Peyer's patch (tissue), 4 donors: ENCODE measurements around the gene CCDC183. TPM values are rescaled to one million over a fixed set of nuclear protein-coding genes. Genes with fewer than 3 reads are reported as not detected.
"Not testable (repeated sequence)": the region's sequence is repeated elsewhere in the genome, so short reads cannot be mapped to it uniquely, and the experiment has no call there.

Source experiments
- DNase-seq, 3 donors: peaks; one replicate each; pipeline ENCODE4 v3.0.0-alpha.2; 2017 to 2019
- H3K27ac ChIP-seq, 4 donors: fragments of 200-600 bp; sonication (generic); one replicate each; pipeline ENCODE4 v1.5.1; 2016 to 2019
- H3K27me3 ChIP-seq, 2 donors: fragments of 200-600 bp; sonication (generic); one replicate each; pipeline ENCODE4 v1.5.1; 2019
- H3K36me3 ChIP-seq, 3 donors: fragments of 200-600 bp; sonication (generic); one replicate each; pipeline ENCODE4 v1.5.1; 2016 to 2019
- H3K4me1 ChIP-seq, 4 donors: fragments of 200-600 bp; sonication (generic); one replicate each; pipeline ENCODE4 v1.5.1; 2016 to 2019
- H3K4me3 ChIP-seq, 4 donors: fragments of 200-600 bp; sonication (generic); 1 replicate in 3 of 4; 2 replicates in 1 of 4; pipeline ENCODE4 v1.5.1; 2016 to 2019; ENCODE audit warnings: mild to moderate bottlenecking in 1 of 4
- H3K9me3 ChIP-seq, 4 donors: fragments of 200-600 bp; sonication (generic); one replicate each; pipeline ENCODE4 v1.5.1; 2016 to 2019; ENCODE audit warnings: mild to moderate bottlenecking in 1 of 4
- CTCF ChIP-seq, 6 experiments: fragments of 450-650 bp in 4 of 6; fragments of 200-600 bp in 2 of 6; sonication (generic) in 1 of 6; IDR thresholded peaks; one replicate each; pipeline ENCODE4 v1.5.1; 2017 to 2019; ENCODE audit warnings: antibody characterized with exemption in 6 of 6, mild to moderate bottlenecking in 3 of 6, moderate library complexity in 1 of 6
- POLR2A ChIP-seq, 2 donors: fragments of 450-650 bp; IDR thresholded peaks; one replicate each; pipeline ENCODE4 v1.5.1; 2017; ENCODE audit warnings: antibody characterized with exemption in 2 of 2, mild to moderate bottlenecking in 2 of 2, moderate library complexity in 2 of 2
- total RNA-seq, 4 donors: library from RNA; depleted of rRNA; stranded (reverse); fragments of >200 nt; gene quantifications; one replicate each; pipeline ENCODE4 v1.1.0, GENCODE V29; 2016

Gene CCDC183
- total RNA-seq, 4 donors from 2014 or later, result 16.6 to 69.9 (median 46.0) TPM

DNA sequence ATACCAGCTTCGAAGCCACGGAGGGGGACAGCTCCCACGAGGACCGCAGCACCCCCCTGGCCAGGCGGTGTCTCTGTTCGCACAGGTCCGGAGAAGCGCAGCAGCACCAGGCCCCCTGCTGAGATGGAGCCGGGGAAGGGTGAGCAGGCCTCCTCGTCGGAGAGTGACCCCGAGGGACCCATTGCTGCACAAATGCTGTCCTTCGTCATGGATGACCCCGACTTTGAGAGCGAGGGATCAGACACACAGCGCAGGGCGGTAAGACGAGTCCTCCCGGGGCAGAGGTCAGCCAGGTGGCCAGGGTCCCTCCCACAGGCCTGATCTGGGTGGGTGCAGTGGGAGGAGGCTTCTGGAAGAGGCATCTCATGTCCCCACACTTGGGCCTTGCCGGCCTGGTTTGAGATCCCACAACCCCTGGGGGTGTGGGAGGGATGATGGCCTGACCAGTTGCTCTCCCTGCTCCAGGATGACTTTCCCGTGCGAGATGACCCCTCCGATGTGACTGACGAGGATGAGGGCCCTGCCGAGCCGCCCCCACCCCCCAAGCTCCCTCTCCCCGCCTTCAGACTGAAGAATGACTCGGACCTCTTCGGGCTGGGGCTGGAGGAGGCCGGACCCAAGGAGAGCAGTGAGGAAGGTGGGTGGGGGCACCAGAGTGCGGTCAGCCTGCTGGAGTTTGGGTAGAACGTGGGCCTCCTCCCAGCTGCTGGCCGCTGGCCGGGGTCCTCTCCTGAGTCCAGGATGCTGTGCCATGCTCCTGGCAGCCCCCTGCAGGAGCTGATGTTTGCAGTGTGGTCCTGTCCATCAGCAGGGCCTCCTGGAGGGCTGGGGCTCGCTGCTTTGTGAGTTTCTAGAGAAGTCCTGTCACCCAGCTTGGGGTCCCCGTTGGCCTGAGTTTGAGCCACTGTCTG, 43.3 kb downstream of the CCDC183 start:
- no peak for TF ChIP-seq POLR2A (IDR thresholded peaks at IDR 0.05)
- TF ChIP-seq CTCF (IDR thresholded peaks at IDR 0.05), result no peak
- DNase-seq, result no peak

DNA sequence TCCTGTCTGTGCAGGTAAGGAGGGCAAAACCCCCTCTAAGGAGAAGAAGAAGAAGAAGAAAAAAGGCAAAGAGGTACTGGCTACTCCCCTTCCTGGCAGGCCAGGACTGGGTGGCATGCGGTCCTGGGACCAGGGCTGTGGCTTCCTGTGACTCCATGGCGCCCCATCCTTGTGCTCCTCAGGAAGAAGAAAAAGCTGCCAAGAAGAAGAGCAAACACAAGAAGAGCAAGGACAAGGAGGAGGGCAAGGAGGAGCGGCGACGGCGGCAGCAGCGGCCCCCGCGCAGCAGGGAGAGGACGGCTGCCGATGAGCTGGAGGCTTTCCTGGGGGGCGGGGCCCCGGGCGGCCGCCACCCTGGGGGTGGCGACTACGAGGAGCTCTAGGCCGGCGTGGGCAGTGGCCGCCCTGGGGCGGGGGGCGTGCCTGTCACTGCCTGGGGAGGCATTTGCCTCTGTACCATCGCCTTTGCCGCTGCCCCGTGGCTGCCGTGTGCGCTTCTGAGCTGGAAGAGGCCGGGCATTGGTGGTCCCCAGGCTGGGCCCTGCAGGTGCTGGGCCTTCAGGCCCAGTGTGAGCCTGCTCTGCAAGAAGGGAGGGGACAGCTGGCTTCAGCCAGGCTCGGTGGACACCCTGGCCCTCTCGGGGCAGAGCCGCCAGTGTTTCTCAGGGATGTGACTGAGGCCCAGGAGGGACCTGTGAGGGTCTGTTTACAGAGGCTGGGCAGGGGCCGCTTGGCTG, 44.2 kb downstream of the CCDC183 start:
- peak overlapping the region in 3 of 4 donors; percentile 57 to 95 (median 92) for H3K27ac ChIP-seq
- H3K27me3 ChIP-seq, result peaks cover 0 to 4% of the 10 kb centered on the region in 2 donors
- peaks cover 14 to 54% (median 23%) of the 10 kb centered on the region in 4 donors for H3K4me1 ChIP-seq
- no peaks in the 10 kb centered on the region for H3K9me3 ChIP-seq
- DNase-seq, result peak in 1 of 3 donors; percentile 79
- TF ChIP-seq POLR2A (IDR thresholded peaks at IDR 0.05), result no peak
- peak overlapping the region in 1 of 4 donors; percentile 15 for H3K4me3 ChIP-seq
- peaks cover 0 to 42% (median 0%) of the 10 kb centered on the region in 3 donors for H3K36me3 ChIP-seq

More for the DNA sequence above, 43.3 kb downstream of the CCDC183 start:
- Histone ChIP-seq H3K4me1 (peaks cover 14 to 54% (median 23%) of the 10 kb centered on the region in 4 donors), H3K27ac (peak overlapping the region in 2 of 4 donors; percentile 92 to 95), H3K36me3 (peaks cover 0 to 42% (median 0%) of the 10 kb centered on the region in 3 donors), H3K9me3 (no peaks in the 10 kb centered on the region), H3K27me3 (no peaks in the 10 kb centered on the region), H3K4me3 (no peak overlapping the region)

DNA sequence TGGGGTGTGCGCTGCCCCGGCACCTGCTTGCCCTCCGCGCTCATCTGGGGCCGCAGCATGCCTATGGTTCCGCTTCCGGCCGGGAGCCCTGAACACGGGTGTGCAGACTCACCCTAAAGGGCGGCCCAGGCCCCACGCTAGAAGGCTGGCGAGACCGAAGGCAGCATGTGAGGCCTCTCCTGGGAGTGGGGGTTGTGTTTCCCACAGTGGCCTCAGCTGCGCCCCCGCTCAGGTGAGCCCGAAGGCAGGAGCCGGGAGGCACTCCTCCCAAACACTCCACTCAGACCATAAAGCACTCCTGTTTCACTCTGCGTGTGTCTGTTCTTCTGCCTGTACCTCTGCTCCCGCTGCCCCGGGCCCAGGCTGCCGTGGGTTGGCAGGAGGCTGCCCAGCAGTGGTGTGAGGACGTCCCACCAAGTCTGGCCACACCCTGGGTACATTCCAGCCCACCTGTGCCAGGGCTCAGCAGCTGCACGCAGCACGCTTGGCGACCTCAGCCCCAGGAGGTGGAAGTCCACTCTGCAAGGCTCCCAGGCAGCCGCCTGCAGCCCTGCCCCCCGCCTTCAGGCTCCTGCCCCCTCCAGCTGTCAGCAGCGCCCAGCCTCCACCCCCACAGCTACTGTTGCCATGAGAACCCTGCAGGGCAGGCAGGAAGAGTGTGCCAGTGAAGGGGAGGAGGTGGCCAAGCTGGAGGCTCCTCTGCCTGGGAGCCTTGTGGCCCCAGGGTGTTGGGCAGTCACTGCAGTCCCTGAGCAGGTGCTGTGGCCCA, 44.9 kb downstream of the CCDC183 start:
- Histone ChIP-seq H3K36me3 (peaks cover 0 to 40% (median 0%) of the 10 kb centered on the region in 3 donors), H3K27me3 (peaks cover 0 to 11% of the 10 kb centered on the region in 2 donors), H3K4me3 (peak overlapping the region in 1 of 4 donors; percentile 15), H3K4me1 (peaks cover 14 to 54% (median 23%) of the 10 kb centered on the region in 4 donors), H3K9me3 (no peaks in the 10 kb centered on the region), H3K27ac (peak overlapping the region in 3 of 4 donors; percentile 57 to 95 (median 92))
- DNase-seq, result peak in 2 of 3 donors; percentile 87 to 94
- TF ChIP-seq POLR2A (IDR thresholded peaks at IDR 0.05) (peak; percentile 45 to 54), CTCF (IDR thresholded peaks at IDR 0.05) (peak in 1 of 6 experiments; percentile 2)

DNA sequence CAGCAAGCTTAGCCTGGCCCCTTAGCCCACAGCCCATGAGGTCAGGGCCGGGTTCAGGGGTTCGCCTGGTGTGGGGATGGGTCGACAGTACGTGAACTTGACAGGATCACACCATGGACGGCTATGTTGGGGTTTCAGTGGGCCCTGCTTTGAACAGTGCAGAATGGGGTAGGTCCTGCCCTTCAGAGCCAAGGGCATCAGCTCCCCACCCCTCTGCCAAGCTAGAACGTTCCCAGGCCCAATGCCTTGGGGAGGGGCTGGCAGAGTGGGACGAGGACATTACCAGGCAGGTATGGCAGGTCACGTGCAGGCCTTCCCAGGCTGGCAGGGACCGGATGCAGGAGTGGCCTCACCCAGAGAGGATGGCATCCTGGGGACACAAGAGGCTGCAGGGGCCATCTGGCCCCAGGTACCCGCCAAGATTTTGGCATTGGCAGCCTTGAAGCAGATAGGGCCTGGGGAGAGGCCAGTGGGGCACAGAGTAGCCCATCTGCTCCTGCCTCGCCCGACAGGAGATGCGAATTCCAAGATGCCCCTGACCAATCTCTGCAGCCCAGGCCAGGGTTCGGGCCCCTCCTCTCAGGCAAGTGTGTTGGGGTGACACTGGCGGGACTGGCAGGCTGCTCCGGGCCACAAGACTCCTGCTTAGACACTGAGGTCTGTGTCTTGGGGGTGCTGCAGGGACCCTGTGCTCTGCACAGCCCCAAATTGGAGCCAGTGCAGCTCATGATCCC, 45.7 kb downstream of the CCDC183 start:
- Histone ChIP-seq H3K36me3 (peaks cover 0 to 33% (median 0%) of the 10 kb centered on the region in 3 donors), H3K4me3 (peak overlapping the region; percentile 29 to 65 (median 58)), H3K27me3 (peaks cover 0 to 16% of the 10 kb centered on the region in 2 donors), H3K27ac (peak overlapping the region; percentile 49 to 95 (median 83)), H3K4me1 (peaks cover 14 to 61% (median 26%) of the 10 kb centered on the region in 4 donors)
- not testable (repeated sequence) for H3K9me3 ChIP-seq
- DNase-seq, result peak in 1 of 3 donors; percentile 66

- DNase-seq, result peak; percentile 77 to 88 (median 88)
- Histone ChIP-seq H3K27me3 (peaks cover 0 to 16% of the 10 kb centered on the region in 2 donors), H3K36me3 (peaks cover 0 to 29% (median 0%) of the 10 kb centered on the region in 3 donors), H3K4me3 (peak within 1 kb of the TSS; percentile 29 to 65 (median 58)), H3K4me1 (peaks cover 14 to 67% (median 30%) of the 10 kb centered on the region in 4 donors), H3K27ac (peak within 1 kb of the TSS; percentile 49 to 95 (median 83))
- H3K9me3 ChIP-seq, result not testable (repeated sequence)
- TF ChIP-seq POLR2A (IDR thresholded peaks at IDR 0.05), result peak in 1 of 2 donors; percentile 21
- TF ChIP-seq CTCF (IDR thresholded peaks at IDR 0.05), result peak; percentile 65 to 92 (median 86)
These were observed 46.3 kb downstream of the CCDC183 start, which contains the start of gene AJM1 for GRCh38 chr9:136842380-136842948. TSS of gene AJM1 (plus strand) at chr9:136842478. CDS start at chr9:136844415, 1,937 bp downstream.

GRCh38 chr9:136843159-136843800, 47.1 kb downstream of the CCDC183 start:
- peaks cover 0 to 16% of the 10 kb centered on the region in 2 donors for H3K27me3 ChIP-seq
- H3K27ac ChIP-seq, result peak overlapping the region; percentile 12 to 95 (median 83)
- peaks cover 0 to 23% (median 0%) of the 10 kb centered on the region in 3 donors for H3K36me3 ChIP-seq
- H3K4me1 ChIP-seq, result peaks cover 16 to 68% (median 34%) of the 10 kb centered on the region in 4 donors
- not testable (repeated sequence) for DNase-seq, H3K9me3 ChIP-seq
- peak overlapping the region in 3 of 4 donors; percentile 55 to 65 (median 60) for H3K4me3 ChIP-seq
